HEK293 (cell line): ENCODE data around the gene MYO7A.

Experiments
- CTCF ChIA-PET: fragments of 350-600 bp; formaldehyde crosslinking; extraction: SDS; loops from one replicate; lab custom pipeline; 2021; ENCODE audit warnings: antibody characterized with exemption; lab: Yijun Ruan, JAX
- POLR2A ChIA-PET: fragments of 300-600 bp; formaldehyde crosslinking; extraction: SDS; loops from one replicate; lab custom pipeline; 2020; ENCODE audit warnings: antibody characterized with exemption, inconsistent platforms; lab: Yijun Ruan, JAX
- H3K27ac ChIP-seq: fragments of 200-500 bp; sonication (Bioruptor generic); 2 replicates; pipeline ENCODE4 v1.5.1; 2014; ENCODE audit warnings: low read depth, low read length, control low read depth, inconsistent platforms; ENCODE audit errors: extremely low read depth
- H3K36me3 ChIP-seq, 2 experiments: fragments of 200-500 bp in 1 of 2; sonication (Bioruptor generic) in 1 of 2; 1 replicate in 1 of 2; 2 replicates in 1 of 2; pipeline ENCODE4 v1.5.1; 2014 to 2017; ENCODE audit warnings: inconsistent platforms in 2 of 2, low read length in 2 of 2; ENCODE audit not compliant: control insufficient read depth in 2 of 2, insufficient read depth in 1 of 2
- H3K4me1 ChIP-seq: fragments of 200-500 bp; sonication (Bioruptor generic); 2 replicates; pipeline ENCODE4 v1.5.1; 2014; ENCODE audit warnings: mild to moderate bottlenecking, low read length, inconsistent platforms; ENCODE audit not compliant: control insufficient read depth, insufficient read depth
- H3K4me3 ChIP-seq: 2 replicates; pipeline ENCODE4 v1.5.1; 2011; ENCODE audit warnings: low read depth, mild to moderate bottlenecking, control low read depth, low read length, moderate library complexity
- H3K9me3 ChIP-seq: fragments of 200-500 bp; sonication (Bioruptor generic); 2 replicates; pipeline ENCODE4 v1.5.1; 2014; ENCODE audit warnings: low read depth, low read length, inconsistent platforms; ENCODE audit not compliant: control insufficient read depth, insufficient read depth
- PRDM10 ChIP-seq: fragments of 450-650 bp; formaldehyde crosslinking; IDR thresholded peaks from 2 replicates; pipeline ENCODE4 v1.5.1; 2016; ENCODE audit warnings: missing biosample characterization, missing genetic modification characterization
- SCRT1 ChIP-seq: fragments of 450-650 bp; formaldehyde crosslinking; IDR thresholded peaks from 2 replicates; pipeline ENCODE4 v1.5.1; 2016; ENCODE audit warnings: missing biosample characterization, missing genetic modification characterization, borderline replicate concordance
- SCRT2 ChIP-seq: fragments of 450-650 bp; formaldehyde crosslinking; IDR thresholded peaks from 2 replicates; pipeline ENCODE4 v1.5.1; 2016; ENCODE audit warnings: missing biosample characterization, missing genetic modification characterization
- ZBTB26 ChIP-seq: fragments of 450-650 bp; formaldehyde crosslinking; optimal IDR thresholded peaks from 2 replicates; pipeline ENCODE3; 2016; ENCODE audit warnings: missing biosample characterization, mild to moderate bottlenecking, missing genetic modification characterization
- ZNF121 ChIP-seq: fragments of 450-650 bp; formaldehyde crosslinking; IDR thresholded peaks from 2 replicates; pipeline ENCODE4 v1.5.1; 2016; ENCODE audit warnings: missing biosample characterization, missing genetic modification characterization
- ZNF148 ChIP-seq: fragments of 450-650 bp; formaldehyde crosslinking; IDR thresholded peaks from 2 replicates; pipeline ENCODE4 v1.5.0; 2017; ENCODE audit warnings: missing biosample characterization, missing genetic modification characterization, borderline replicate concordance
- ZNF157 ChIP-seq: fragments of 450-650 bp; formaldehyde crosslinking; IDR thresholded peaks from 2 replicates; pipeline ENCODE4 v1.5.1; 2016; ENCODE audit warnings: missing biosample characterization, missing genetic modification characterization
- ZNF37A ChIP-seq: fragments of 450-650 bp; IDR thresholded peaks from 2 replicates; pipeline ENCODE4 v1.5.1; 2018; ENCODE audit warnings: missing biosample characterization, missing genetic modification characterization
- ZNF416 ChIP-seq: fragments of 450-650 bp; formaldehyde crosslinking; IDR thresholded peaks from 2 replicates; pipeline ENCODE4 v1.5.1; 2016; ENCODE audit warnings: missing biosample characterization, missing genetic modification characterization
- ZNF433 ChIP-seq: fragments of 450-650 bp; formaldehyde crosslinking; IDR thresholded peaks from 2 replicates; pipeline ENCODE4 v1.5.1; 2016; ENCODE audit warnings: missing biosample characterization, missing genetic modification characterization, low read depth
- ZNF473 ChIP-seq: fragments of 450-650 bp; formaldehyde crosslinking; IDR thresholded peaks from 2 replicates; pipeline ENCODE4 v1.5.1; 2017; ENCODE audit warnings: missing biosample characterization, missing genetic modification characterization
- ZNF610 ChIP-seq: fragments of 450-650 bp; formaldehyde crosslinking; IDR thresholded peaks from 2 replicates; pipeline ENCODE4 v1.5.1; 2016; ENCODE audit warnings: missing biosample characterization, missing genetic modification characterization, borderline replicate concordance
- ZNF624 ChIP-seq: fragments of 450-650 bp; formaldehyde crosslinking; IDR thresholded peaks from 2 replicates; pipeline ENCODE4 v1.5.1; 2017; ENCODE audit warnings: missing biosample characterization, missing genetic modification characterization
- ZNF658 ChIP-seq: fragments of 450-650 bp; formaldehyde crosslinking; IDR thresholded peaks from 2 replicates; pipeline ENCODE4; 2016; ENCODE audit warnings: missing biosample characterization, missing genetic modification characterization
- ZNF664 ChIP-seq: fragments of 450-650 bp; formaldehyde crosslinking; IDR thresholded peaks from 2 replicates; pipeline ENCODE4 v1.5.1; 2016; ENCODE audit warnings: missing biosample characterization, missing genetic modification characterization
- ZNF677 ChIP-seq: fragments of 450-650 bp; IDR thresholded peaks from 2 replicates; pipeline ENCODE4 v1.5.0; 2018; ENCODE audit warnings: missing biosample characterization, mild to moderate bottlenecking, missing genetic modification characterization, moderate library complexity
- ZNF692 ChIP-seq: fragments of 450-650 bp; formaldehyde crosslinking; IDR thresholded peaks from 2 replicates; pipeline ENCODE4 v1.5.1; 2016; ENCODE audit warnings: missing biosample characterization, missing genetic modification characterization
- ZNF704 ChIP-seq: fragments of 450-650 bp; formaldehyde crosslinking; IDR thresholded peaks from 2 replicates; pipeline ENCODE4 v1.5.1; 2016; ENCODE audit warnings: missing biosample characterization, missing genetic modification characterization
- ZSCAN5A ChIP-seq: fragments of 450-650 bp; formaldehyde crosslinking; IDR thresholded peaks from 2 replicates; pipeline ENCODE4 v1.5.1; 2016; ENCODE audit warnings: missing biosample characterization, missing genetic modification characterization

Gene MYO7A

GRCh38 chr11:77147668-77148321, 19.7 kb downstream of the MYO7A start:
- CTCF ChIA-PET = interaction anchor here (0.5 to 2.7 kb wide), 3 partner anchors 19 to 326 kb away, joined by 4 to 7 read pairs (median 5); partner anchors contain the start of gene MYO7A

GRCh38 chr11:77148963-77149715, 21.1 kb downstream of the MYO7A start:
- Histone ChIP-seq H3K4me1 (no peaks in the 10 kb centered on the region), H3K27ac (no peak overlapping the region), H3K36me3 (no peaks in the 10 kb centered on the region), H3K9me3 (no peaks in the 10 kb centered on the region), H3K4me3 (no peak overlapping the region)
- POLR2A ChIA-PET = no interaction called here
- CTCF ChIA-PET = interaction anchor here (0.5 to 2.7 kb wide), 3 partner anchors 17 to 75 kb away, joined by 3 to 7 read pairs (median 4); partner anchors contain the start of gene MYO7A
- TF ChIP-seq ZNF433 (tag by site-specific recombination) = no peak
- TF ChIP-seq SCRT1 (tag by site-specific recombination) = no peak
- no peak for TF ChIP-seq SCRT2 (tag by site-specific recombination)
- no peak for TF ChIP-seq ZNF157 (tag by site-specific recombination)
- TF ChIP-seq PRDM10 (tag by site-specific recombination) = no peak
- TF ChIP-seq ZNF704 (tag by site-specific recombination) = no peak

More at GRCh38 chr11:77147668-77148321, 19.7 kb downstream of the MYO7A start:
- POLR2A ChIA-PET = no interaction called here
- Histone ChIP-seq H3K4me1 (no peaks in the 10 kb centered on the region), H3K4me3 (no peak overlapping the region), H3K27ac (no peak overlapping the region), H3K36me3 (no peaks in the 10 kb centered on the region), H3K9me3 (no peaks in the 10 kb centered on the region)
- TF ChIP-seq ZNF677 (tag by site-specific recombination) = no peak
- TF ChIP-seq ZNF148 = no peak
- no peak for TF ChIP-seq ZNF692
- no peak for TF ChIP-seq ZNF658 (tag by site-specific recombination)
- no peak for TF ChIP-seq ZBTB26 (tag by site-specific recombination)
- TF ChIP-seq ZNF624 = no peak
- TF ChIP-seq ZNF416 (tag by site-specific recombination) = no peak
- TF ChIP-seq ZNF121 = no peak
- TF ChIP-seq ZNF610 = no peak
- no peak for TF ChIP-seq ZNF473 (tag by site-specific recombination)
- TF ChIP-seq ZSCAN5A (tag by site-specific recombination) = no peak
- TF ChIP-seq ZNF664 = no peak
- TF ChIP-seq ZNF37A (tag by site-specific recombination) = no peak
